ENCODE results near the gene MTIF3. TPM values are rescaled to one million over a fixed set of nuclear protein-coding genes. Genes with fewer than 3 reads are reported as not detected.

The MTIF3 gene
- total and polyA plus RNA-seq, 12 donors, result 103 to 217 (median 122) TPM

DNA sequence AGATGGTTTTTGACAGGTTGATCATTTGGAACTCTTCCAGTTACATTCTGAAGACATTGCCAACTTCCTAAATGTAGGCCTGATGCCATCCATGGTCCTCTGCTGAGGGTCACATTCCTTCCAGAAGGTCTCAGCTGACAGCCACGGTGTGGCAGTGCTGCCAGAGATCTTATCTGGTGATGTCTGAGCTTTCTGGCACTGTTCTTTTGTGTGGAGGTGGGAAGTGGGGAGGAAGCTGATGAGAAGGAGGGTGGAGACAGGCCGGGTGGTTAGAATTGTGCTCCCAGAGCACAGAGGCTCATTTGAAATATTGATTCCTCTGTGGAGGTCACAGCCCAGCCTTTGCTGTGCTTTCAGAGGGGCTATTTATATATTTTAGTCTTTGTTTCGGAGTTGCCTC is 16.1 kb upstream of the MTIF3 start:
- Histone ChIP-seq H3K4me3 (no peak overlapping the region), H3K27ac (peak overlapping the region in 3 of 10 donors; percentile 1 to 54 (median 34)), H3K9me3 (no peaks in the 10 kb centered on the region), H3K27me3 (no peaks in the 10 kb centered on the region), H3K36me3 (no peaks in the 10 kb centered on the region), H3K4me1 (peaks cover 0 to 23% (median 12%) of the 10 kb centered on the region in 9 donors)
- TF ChIP-seq, protein P1, sequence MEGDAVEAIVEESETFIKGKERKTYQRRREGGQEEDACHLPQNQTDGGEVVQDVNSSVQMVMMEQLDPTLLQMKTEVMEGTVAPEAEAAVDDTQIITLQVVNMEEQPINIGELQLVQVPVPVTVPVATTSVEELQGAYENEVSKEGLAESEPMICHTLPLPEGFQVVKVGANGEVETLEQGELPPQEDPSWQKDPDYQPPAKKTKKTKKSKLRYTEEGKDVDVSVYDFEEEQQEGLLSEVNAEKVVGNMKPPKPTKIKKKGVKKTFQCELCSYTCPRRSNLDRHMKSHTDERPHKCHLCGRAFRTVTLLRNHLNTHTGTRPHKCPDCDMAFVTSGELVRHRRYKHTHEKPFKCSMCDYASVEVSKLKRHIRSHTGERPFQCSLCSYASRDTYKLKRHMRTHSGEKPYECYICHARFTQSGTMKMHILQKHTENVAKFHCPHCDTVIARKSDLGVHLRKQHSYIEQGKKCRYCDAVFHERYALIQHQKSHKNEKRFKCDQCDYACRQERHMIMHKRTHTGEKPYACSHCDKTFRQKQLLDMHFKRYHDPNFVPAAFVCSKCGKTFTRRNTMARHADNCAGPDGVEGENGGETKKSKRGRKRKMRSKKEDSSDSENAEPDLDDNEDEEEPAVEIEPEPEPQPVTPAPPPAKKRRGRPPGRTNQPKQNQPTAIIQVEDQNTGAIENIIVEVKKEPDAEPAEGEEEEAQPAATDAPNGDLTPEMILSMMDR (IDR thresholded peaks at IDR 0.05), result no peak
- ATAC-seq (peak in 6 of 8 donors; percentile 42 to 82 (median 59)), DNase-seq (no peak)
- 6 to 13% methylated on average over 3 of the region's 3 CpGs for WGBS, 2 donors
- intact Hi-C loops (cut with DNase I), result loop anchor here in 1 of 10 donors (10.0 kb wide), 1 partner anchor 52 kb away; no protein-coding TSS in a partner anchor

DNA sequence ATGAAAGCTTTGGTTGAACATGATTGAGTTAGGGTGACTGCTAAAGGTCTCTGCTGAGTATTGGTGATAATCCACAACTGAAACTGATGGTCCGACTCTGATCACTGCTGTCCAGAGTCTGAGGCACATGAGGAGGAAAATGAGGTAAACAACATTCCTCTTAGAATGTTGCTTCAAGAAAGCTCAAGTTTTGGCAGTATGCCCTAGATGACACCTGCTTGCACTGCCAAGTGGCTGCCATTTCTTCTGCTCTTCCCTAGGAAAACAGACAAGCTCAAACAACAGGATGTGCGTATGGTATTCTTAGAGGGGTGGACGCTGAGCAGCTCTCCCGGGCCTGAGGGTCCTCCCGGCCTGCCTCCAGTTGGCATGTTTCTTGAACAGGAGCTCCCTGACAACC is 15.2 kb upstream of the MTIF3 start:
- no peak overlapping the region for H3K4me3 ChIP-seq
- TF ChIP-seq, protein P1 (IDR thresholded peaks at IDR 0.05), result no peak
- H3K36me3 ChIP-seq, result no peaks in the 10 kb centered on the region
- DNase-seq, result no peak
- peaks cover 0 to 23% (median 12%) of the 10 kb centered on the region in 9 donors for H3K4me1 ChIP-seq
- H3K27me3 ChIP-seq, result no peaks in the 10 kb centered on the region
- peak overlapping the region in 2 of 10 donors; percentile 23 to 54 for H3K27ac ChIP-seq
- ATAC-seq, result no peak
- 62 to 77% methylated on average over 5 of the region's 5 CpGs for WGBS, 2 donors
- H3K9me3 ChIP-seq, result no peaks in the 10 kb centered on the region
- intact Hi-C loops (cut with DNase I), result loop anchor here in 1 of 10 donors (10.0 kb wide), 1 partner anchor 51 kb away; no protein-coding TSS in a partner anchor

DNA sequence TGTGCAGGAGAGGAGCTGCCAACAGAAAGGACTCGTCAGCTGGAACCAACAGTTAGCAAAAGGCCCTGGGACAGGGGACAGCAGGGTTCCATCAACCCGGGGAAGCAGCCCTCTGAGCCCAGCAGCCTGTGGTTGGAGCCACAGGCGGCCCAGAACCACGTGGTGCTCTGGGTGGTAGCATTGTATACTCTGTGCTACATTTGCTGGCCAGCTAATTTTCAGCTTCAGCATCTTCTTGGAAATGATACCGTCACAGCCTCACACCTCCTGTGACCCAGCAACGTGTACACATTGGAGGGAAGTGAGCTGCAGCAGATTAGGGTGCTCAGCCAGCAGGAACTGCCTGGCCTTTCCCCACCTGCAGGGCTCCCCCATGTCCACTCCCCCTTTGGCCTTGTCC is 13.1 kb upstream of the MTIF3 start:
- DNase-seq (no peak), ATAC-seq (peak in 5 of 8 donors; percentile 24 to 81 (median 34))
- Histone ChIP-seq H3K4me3 (no peak overlapping the region), H3K36me3 (no peaks in the 10 kb centered on the region), H3K4me1 (peaks cover 0 to 23% (median 12%) of the 10 kb centered on the region in 9 donors), H3K27ac (peak overlapping the region in 3 of 10 donors; percentile 7 to 19 (median 16)), H3K9me3 (no peaks in the 10 kb centered on the region), H3K27me3 (no peaks in the 10 kb centered on the region)
- WGBS, 2 donors, result 45 to 57% methylated on average over 6 of the region's 6 CpGs
- intact Hi-C loops (cut with DNase I), result loop anchor here in 1 of 10 donors (10.0 kb wide), 1 partner anchor 49 kb away; no protein-coding TSS in a partner anchor
- TF ChIP-seq, protein P1 (IDR thresholded peaks at IDR 0.05), result no peak

DNA sequence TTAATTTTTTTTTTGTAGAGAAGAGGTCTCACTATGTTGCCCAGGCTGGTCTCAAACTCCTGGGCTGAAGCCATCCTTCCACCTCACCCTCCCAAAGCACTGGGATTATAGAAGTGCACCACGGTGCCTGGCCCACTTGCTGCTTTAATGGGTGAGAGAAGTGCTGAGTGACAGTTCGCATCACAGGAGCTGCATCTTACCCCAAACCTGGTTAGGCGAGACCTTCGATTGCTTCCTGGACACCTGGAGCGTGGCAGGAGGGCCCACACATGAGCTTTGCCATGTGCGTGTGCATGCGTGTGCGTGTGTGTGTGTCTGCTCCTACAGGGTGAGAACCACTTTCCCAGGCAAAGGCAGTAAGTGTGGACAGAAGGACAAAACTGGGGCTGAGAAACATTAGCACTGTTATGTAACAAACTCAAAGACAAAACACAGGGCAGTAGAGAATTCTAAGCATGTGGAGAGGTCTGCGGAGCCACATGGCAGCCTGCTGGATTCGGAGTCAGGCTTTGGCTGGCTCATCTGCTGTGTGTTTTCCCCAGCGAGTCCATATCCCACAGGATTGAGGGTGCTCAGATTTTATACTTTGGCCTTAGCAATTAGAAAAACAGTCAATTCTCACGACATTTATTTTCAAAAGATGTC is 11.7 kb upstream of the MTIF3 start:
- H3K4me1 ChIP-seq, result peaks cover 0 to 19% (median 11%) of the 10 kb centered on the region in 9 donors
- ATAC-seq (peak; percentile 56 to 85 (median 72)), DNase-seq (no peak)
- H3K27ac ChIP-seq, result peak overlapping the region in 5 of 10 donors; percentile 16 to 57 (median 38)
- intact Hi-C loops (cut with DNase I), result loop anchor here in 1 of 10 donors (10.0 kb wide), 1 partner anchor 47 kb away; no protein-coding TSS in a partner anchor
- WGBS, 2 donors, result 52 to 60% methylated on average over 12 of the region's 12 CpGs
- H3K4me3 ChIP-seq, result no peak overlapping the region
- H3K27me3 ChIP-seq, result no peaks in the 10 kb centered on the region
- H3K9me3 ChIP-seq, result no peaks in the 10 kb centered on the region
- TF ChIP-seq, protein P1 (IDR thresholded peaks at IDR 0.05), result no peak
- no peaks in the 10 kb centered on the region for H3K36me3 ChIP-seq

All from heart right ventricle (tissue), 16 donors.